ENCODE measurements around the gene NBPF3.

- TF ChIP-seq CTCF (IDR thresholded peaks at IDR 0.05): no peak
- no peak for TF ChIP-seq POLR2A (IDR thresholded peaks at IDR 0.05)
Observed at GRCh38 chr1:21534146-21534545, 94.2 kb downstream of the NBPF3 start.
